HG03060 (cell line): ENCODE measurements around the gene SOD3.
A peak's percentile ranks its signal among the peaks of the same experiment; 100 is the strongest.

Source experiments
- ATAC-seq: cut with Tn5 transposase; IDR thresholded peaks from one replicate; pipeline ENCODE4 v1.9.1; 2021; ENCODE audit warnings: low read depth, moderate number of reproducible peaks; ENCODE audit not compliant: unreplicated experiment

Gene SOD3

DNA sequence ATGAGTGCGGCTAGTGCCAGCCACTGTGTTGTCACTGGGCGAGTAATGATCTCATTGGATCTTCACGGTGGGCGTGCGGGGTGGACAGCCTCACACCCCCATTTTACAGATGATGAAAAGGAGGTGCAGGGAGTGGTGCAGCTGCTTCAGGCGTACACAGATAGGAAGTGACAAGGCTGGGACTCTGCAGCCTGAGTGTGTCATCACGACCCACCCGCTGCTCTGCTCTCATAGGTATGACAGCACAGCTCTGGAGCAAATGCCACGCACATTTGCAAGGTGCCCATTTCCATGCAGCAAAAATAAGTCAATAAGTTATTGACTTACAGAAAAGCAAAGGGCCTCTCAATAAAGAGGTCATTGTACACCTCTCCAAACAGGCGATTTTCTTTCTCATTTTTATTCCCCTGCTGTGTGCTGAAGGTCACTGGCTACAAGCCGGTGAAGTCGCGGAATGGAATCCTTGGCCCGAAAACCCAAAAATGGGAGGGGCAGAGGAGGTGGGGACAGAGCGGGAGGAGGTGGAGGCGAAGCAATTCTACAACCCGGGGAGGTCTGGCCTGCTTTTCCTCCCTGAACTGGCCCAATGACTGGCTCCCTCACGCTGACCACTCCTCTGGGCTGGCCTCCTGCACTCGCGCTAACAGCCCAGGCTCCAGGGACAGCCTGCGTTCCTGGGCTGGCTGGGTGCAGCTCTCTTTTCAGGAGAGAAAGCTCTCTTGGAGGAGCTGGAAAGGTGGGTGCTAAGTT, at the start of gene SOD3:
Gene SOD3 (plus strand): TSS at position 658 of the 750 bp plus-strand sequence. CDS start 3,949 bp downstream, outside the sequence.
- no peak for ATAC-seq

DNA sequence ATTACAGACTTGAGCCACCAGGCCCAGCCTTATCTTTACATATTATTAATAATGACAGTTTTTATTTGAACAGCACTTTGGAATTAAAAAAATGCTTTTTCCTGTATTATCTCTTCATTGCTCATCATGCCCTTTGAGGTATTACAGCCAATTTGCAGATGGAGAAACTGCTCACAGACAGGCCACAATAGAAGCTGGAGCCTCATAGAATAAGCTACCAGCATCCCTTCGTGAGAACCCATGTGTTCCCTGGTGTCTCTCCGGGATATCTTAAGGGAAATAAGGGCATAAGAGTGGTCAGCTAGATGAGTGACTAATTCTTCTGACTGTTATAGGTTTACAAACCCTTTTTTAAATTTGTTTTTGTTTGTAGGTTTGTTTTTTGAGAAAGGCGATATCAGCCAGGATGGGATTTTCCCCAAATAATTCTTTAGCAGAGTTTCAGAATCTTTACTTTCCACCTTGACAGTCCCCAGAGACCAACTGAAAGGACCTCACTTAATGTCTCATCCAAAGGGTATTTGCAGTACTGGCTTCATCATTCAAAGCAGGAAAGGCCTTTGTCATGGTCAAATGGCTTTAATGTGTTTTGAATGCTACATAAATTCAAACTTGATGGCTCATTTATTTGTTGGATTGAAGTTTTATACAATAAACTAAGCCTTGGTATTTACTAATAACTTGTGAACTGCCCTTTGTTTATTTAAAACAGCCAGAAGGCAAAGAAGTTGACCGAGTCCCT, 48.0 kb upstream of the SOD3 start:
- no peak for ATAC-seq

DNA sequence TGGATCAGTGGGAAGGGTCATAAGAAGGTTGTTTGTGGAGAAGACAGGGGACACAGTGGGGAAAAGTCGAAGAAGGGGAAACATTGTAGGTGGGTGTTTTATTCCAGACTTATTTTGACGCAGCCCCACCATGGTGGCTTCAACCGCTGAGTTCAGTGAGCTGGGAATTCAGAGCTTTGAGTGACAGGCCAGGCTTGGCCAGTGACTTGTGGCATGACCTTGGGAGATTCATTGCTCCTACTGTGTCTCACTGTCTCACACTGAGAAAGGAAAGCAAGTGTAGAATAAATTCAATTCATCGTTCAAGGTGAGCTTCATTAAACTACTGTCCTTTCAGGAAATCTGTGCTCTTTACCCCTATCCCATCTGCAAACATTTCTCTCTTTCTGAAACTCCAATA, 47.4 kb upstream of the SOD3 start:
- no peak for ATAC-seq

GRCh38 chr4:24748758-24749350, 46.5 kb upstream of the SOD3 start:
- ATAC-seq, result no peak

DNA sequence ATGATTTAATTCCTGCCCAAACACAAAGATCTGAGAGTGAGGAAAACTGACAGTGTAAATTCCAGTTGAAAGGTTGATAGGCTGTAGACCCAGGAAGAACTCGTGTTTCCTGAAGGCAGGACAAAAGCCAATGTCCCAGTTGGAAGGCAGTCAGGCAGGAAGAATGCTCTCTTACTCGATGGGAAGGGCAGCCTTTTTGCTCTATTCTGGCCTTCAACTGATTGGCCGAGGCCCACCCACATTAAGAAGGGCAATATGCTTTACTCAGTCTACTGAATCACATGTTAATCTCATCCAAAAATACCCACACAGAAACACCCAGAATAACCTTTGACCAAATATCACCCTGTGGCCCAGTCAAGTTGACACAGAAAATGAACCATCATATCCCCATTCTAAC, 45.3 kb upstream of the SOD3 start:
- ATAC-seq, result no peak

GRCh38 chr4:24751926-24752539, 43.3 kb upstream of the SOD3 start:
- ATAC-seq, result no peak

DNA sequence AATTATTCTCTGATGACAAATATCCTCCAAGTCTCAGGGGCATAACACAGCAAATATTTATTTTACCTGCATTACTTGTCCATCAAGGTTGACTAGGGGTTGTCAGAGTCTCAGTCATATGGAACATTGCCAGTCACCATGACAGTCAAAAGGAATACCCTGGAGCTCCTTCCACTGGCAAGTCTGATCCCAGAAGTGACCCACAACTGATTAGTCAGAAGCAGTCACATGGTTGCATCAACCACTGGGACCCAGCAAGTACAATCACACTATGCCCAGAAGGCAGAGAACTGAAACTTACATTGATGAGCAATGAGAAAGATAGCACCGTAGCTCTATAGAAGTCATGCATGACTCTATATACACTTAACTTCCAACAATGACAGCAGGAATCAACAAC, 41.9 kb upstream of the SOD3 start:
- ATAC-seq, result peak; percentile 89

GRCh38 chr4:24754571-24754970, 40.8 kb upstream of the SOD3 start:
- ATAC-seq, result no peak

GRCh38 chr4:24763631-24764297, 31.6 kb upstream of the SOD3 start:
- ATAC-seq, result no peak

DNA sequence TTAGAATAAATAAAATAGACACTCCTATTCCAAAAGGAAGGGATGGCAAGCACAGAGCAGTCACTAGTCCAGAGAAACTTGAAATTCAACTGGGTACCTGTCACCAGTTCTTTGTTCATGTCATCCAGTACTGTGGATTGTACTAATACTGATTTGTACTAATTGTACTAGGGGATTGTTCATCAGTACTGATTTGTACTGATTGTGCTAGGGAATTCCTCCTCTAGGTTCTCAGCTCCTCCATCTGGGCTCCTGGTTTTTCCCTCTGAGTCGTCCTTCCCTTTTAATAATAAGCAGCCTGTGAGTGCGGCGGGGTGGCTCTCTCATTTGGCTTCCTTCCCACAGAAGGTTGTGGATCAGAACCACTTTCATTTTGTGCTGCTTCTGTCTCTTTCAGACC, 31.0 kb upstream of the SOD3 start:
- no peak for ATAC-seq

DNA sequence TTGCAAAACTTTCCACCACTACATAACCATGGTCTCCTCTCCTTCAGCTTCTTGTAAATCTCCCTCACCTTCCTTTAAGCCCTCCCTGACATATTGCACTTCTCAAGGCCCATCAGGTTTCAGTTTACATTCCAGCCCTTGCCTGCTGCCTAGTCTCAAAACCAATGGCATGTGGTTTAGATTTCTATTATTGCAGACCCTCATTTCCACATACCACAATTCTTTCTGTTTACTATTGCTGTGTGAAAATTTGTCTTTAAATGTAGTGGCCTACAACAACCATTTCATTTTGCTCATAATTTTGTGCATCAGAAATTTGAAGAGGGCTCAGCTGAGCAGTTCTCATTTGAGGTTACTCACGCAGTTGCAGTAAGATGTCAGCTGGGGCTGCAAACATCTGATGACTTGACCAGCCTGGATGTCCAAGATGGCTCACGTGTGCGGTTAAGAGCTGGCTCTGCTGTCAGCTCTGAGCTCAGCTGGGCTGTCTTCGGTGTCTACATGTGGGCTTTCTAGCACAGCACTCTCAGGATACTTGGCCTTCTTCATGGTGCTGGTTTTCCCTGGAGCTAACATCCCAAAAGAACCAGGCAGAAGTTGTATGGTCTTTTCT, 29.9 kb upstream of the SOD3 start:
- ATAC-seq, result no peak

GRCh38 chr4:24768006-24768405, 27.4 kb upstream of the SOD3 start:
- no peak for ATAC-seq

DNA sequence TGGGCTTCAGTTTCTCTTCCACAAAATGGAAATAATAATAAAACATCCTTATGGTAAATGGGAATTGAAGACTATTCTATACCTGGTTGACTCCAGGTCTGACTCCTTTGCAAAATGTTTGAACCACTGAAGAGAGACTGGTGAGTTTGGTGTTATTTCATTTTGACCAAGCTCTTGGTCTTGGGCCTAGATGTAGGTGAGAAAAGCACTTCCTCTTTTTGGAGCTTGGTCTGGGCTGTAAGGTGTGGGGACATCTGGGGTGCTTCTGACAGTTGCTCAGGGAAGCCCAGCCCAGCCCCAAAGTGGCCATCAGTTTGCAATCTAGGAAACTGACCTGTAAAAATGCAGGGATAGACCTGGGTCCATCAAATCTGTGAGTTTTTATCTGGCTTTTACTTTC, 26.8 kb upstream of the SOD3 start:
- peak; percentile 75 for ATAC-seq

DNA sequence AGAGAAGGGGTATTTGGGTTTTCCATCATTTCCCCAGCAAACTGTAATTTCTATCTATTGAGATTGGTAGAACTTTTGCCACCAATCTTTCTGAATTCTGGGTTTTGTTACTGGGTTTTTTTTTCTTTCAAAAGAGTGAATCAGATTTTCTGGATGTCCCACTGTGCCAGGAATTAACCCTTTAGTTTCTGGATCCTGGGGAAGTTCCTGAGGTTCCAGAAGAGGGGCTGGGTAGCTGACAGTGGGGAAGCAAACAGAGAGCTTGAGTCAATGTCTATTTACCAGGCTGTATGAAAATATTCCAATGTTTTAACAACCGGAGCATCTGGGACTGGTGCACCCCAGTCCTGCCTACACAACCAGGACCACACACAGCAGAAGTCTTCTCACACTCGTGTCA, 25.8 kb upstream of the SOD3 start:
- ATAC-seq, result no peak

DNA sequence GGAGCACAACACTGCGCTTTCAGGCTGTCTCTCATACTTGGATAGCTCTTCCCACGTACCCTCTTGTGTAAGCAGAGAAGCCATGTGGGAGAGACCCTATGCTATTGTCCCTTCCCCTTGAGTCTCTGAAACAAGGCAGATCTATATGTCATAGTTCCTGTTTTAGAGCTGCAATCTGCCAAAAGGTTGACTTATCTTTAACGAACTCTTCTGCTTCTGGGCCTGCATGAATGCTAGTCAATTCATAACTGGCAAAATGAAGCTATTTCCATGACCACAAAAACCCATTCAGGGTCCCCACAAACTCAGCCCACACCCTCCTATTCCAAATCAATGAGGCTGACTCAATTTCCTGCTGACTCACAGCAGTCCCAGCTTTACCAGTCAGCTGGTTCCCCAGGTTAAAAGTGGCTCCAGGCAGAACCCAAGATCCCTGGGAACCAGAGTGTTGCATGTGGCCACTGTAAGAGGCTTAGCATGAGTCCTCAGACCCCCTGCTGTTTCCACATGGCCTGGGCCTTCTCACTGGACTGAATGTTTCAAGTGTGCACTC, 25.3 kb upstream of the SOD3 start:
- peak; percentile 71 for ATAC-seq

GRCh38 chr4:24770667-24771066, 24.7 kb upstream of the SOD3 start:
- ATAC-seq, result no peak

DNA sequence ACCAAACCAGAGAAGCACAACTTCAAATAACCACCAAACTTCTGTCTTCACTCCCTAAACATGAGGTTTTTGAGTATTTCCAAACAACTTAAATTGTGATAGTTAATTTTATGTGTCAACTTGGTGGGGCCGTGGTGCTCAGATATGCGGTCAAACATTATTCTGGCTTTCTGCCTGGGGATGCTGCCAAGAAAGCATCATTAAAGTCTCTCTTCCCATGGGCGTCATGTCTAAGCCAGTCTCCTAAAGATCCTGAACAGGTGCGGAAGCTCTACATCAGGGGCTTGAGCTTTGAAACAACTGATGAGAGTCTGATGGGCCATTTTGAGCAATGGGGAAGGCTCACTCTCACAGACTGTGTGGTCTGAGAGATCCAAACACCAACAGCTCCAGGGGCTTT, 24.1 kb upstream of the SOD3 start:
- ATAC-seq, result no peak

- ATAC-seq, result no peak
Measured at GRCh38 chr4:24772061-24772705, 23.2 kb upstream of the SOD3 start.

DNA sequence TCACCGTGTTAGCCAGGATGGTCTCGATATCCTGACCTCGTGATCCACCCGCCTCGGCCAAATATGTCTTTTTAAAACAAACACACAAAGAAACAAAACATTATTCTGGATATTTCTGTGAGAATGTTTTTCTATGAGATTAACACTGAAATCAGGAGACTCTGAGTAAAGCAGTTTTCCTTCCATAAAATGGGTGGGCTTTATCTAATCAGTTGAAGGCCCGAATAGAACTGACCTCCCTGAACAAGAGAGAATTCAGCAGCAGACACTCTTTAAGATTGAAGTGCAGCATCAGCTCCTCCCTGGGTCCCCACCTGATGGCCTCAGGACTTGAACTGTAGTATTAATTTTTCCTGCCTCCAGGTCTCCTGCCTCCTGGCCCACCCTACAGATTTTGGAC, 22.4 kb upstream of the SOD3 start:
- no peak for ATAC-seq

GRCh38 chr4:24774452-24774851, 20.9 kb upstream of the SOD3 start:
- ATAC-seq, result no peak
